Spleen (tissue), 11 donors: Measurements from ENCODE around the gene SERPINA4. TPM values are rescaled to one million over a fixed set of nuclear protein-coding genes. Genes with fewer than 3 reads are reported as not detected.
"Not testable (repeated sequence)": the region's sequence is repeated elsewhere in the genome, so short reads cannot be mapped to it uniquely, and the experiment has no call there.

Experiments
- DNase-seq: peaks from one replicate; pipeline ENCODE4 v3.0.0-alpha.2; 2020
- H3K27ac ChIP-seq, 8 donors: fragments of 200-600 bp; sonication (generic) in 7 of 8; 1 replicate in 4 of 8; 2 replicates in 4 of 8; pipeline versions ENCODE4 v1.5.0 to v1.8.0; 2016 to 2021; ENCODE audit warnings: inconsistent platforms in 4 of 8, mild to moderate bottlenecking in 4 of 8, moderate library complexity in 1 of 8
- H3K27me3 ChIP-seq, 7 donors: fragments of 200-600 bp; sonication (generic) in 6 of 7; replicated peaks in 1 of 7; 1 replicate in 4 of 7; 2 replicates in 3 of 7; pipeline versions ENCODE4 v1.5.0 to v1.8.0; 2016 to 2021; ENCODE audit warnings: inconsistent platforms in 3 of 7, mild to moderate bottlenecking in 1 of 7
- H3K36me3 ChIP-seq, 6 donors: fragments of 200-600 bp; sonication (generic) in 5 of 6; 1 replicate in 4 of 6; 2 replicates in 2 of 6; pipeline versions ENCODE4 v1.5.0 to v1.8.0; 2016 to 2021; ENCODE audit warnings: inconsistent platforms in 2 of 6
- H3K4me1 ChIP-seq, 6 donors: fragments of 200-600 bp; sonication (generic) in 5 of 6; 1 replicate in 3 of 6; 2 replicates in 3 of 6; pipeline versions ENCODE4 v1.5.0 to v1.8.0; 2016 to 2021; ENCODE audit warnings: inconsistent platforms in 3 of 6
- H3K4me3 ChIP-seq, 8 donors: fragments of 200-600 bp; sonication (generic) in 7 of 8; 1 replicate in 4 of 8; 2 replicates in 4 of 8; pipeline versions ENCODE4 v1.5.0 to v1.8.0; 2016 to 2021; ENCODE audit warnings: inconsistent platforms in 4 of 8, mild to moderate bottlenecking in 4 of 8, moderate library complexity in 2 of 8
- H3K9me3 ChIP-seq, 8 donors: fragments of 200-600 bp; sonication (generic) in 7 of 8; 1 replicate in 4 of 8; 2 replicates in 4 of 8; pipeline versions ENCODE4 v1.5.0 to v1.8.0; 2016 to 2021; ENCODE audit warnings: inconsistent platforms in 4 of 8
- POLR2A ChIP-seq, 3 donors: fragments of 450-650 bp; IDR thresholded peaks; one replicate each; pipeline ENCODE4 v1.5.1; 2017; ENCODE audit warnings: antibody characterized with exemption in 3 of 3, mild to moderate bottlenecking in 1 of 3
- POLR2AphosphoS5 ChIP-seq, 3 donors: sonication (generic); formaldehyde crosslinking; IDR thresholded peaks; one replicate each; pipeline ENCODE4 v1.5.1; 2017; ENCODE audit warnings: antibody characterized with exemption in 3 of 3
- WGBS, 5 donors: extraction: QIAGEN DNeasy Blood & Tissue Kit in 3 of 5; methylation state at CpG; one replicate each; pipeline versions ENCODE4 v1.1.5 to v1.1.7; 2013 to 2018; 5-methylcytosine and 5-hydroxymethylcytosine counted together
- intact Hi-C: fragments of 100-400 bp; cut with DNase I; formaldehyde crosslinking; loops from one replicate; pipeline ENCODE4 v1.15.0; 2023; ENCODE audit warnings: low total_unique reads
- polyA plus RNA-seq, 3 donors: library from polyadenylated mRNA; stranded (reverse); fragments of 200-250 nt; gene quantifications; one replicate each; pipeline ENCODE4 v1.2.1, GENCODE V29; 2013
- total RNA-seq, 7 donors: library from RNA; depleted of rRNA in 3 of 7; stranded (reverse); fragments of >200 nt in 3 of 7; fragmentation: NEBNext Ultra II Directional in 4 of 7; extraction: Animal tissue kit (Norgen Biotek cat#: 25700) in 4 of 7; gene quantifications; one replicate each; pipeline versions ENCODE4 v1.1.0 to v1.2.1, GENCODE V29; 2016 to 2021
- TF ChIP-seq, protein P1 (sequence below), 11 experiments: fragments of 200-600 bp in 7 of 11; fragments of 450-650 bp in 4 of 11; sonication (generic) in 4 of 11; IDR thresholded peaks in 8 of 11; conservative IDR thresholded peaks in 3 of 11; 1 replicate in 7 of 11; 2 replicates in 4 of 11; pipeline versions ENCODE4 v1.4.0 to v1.8.0; 2016 to 2021; ENCODE audit warnings: antibody characterized with exemption in 11 of 11, inconsistent platforms in 4 of 11, mild to moderate bottlenecking in 1 of 11
- donor health status: healthy with polysubstance abuse.
- donor health status: DM: no; HTN: no; CAD: no; lungs with moderate emphysema.
- donor health status: DM: no; HTN: no; CAD: no.
- donor health status: Bipolar disorder and iron deficiency.
- donor health status: healthy.
- donor health status: DM: no; HTN: no; CAD: no.
- donor health status: DM: yes; HTN: yes; CAD: no.

Gene SERPINA4
- total and polyA plus RNA-seq, 10 donors = not detected

DNA sequence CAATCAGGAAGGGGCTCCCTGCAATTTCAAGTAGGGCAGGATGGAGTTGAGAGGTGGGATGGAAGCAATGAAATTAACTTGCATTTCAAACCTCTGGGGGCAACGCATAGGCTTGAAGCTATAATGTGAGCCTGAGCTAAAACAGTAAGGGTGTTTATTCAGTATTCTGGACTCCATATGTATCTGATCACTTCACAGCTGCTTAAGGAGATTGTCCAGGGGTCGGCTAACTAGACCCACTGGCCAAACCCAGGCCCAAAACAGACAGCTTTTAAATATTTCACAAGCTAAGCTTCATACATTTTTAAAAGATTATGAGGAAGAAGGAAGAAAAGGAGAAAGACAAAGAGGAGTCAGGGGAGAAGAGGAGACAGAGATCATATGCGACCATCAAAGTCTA lies 44.1 kb downstream of the SERPINA4 start:
- Histone ChIP-seq H3K27me3 (no peaks in the 10 kb centered on the region), H3K9me3 (peaks cover 0 to 9% (median 0%) of the 10 kb centered on the region in 8 donors), H3K4me1 (peaks cover 0 to 10% (median 0%) of the 10 kb centered on the region in 6 donors), H3K4me3 (no peak overlapping the region), H3K27ac (no peak overlapping the region), H3K36me3 (no peaks in the 10 kb centered on the region)
- 69 to 89% (median 77%) methylated on average over 3 of the region's 3 CpGs for WGBS, 5 donors
- TF ChIP-seq POLR2A (IDR thresholded peaks at IDR 0.05) (no peak), POLR2AphosphoS5 (IDR thresholded peaks at IDR 0.05) (no peak)
- TF ChIP-seq, protein P1, sequence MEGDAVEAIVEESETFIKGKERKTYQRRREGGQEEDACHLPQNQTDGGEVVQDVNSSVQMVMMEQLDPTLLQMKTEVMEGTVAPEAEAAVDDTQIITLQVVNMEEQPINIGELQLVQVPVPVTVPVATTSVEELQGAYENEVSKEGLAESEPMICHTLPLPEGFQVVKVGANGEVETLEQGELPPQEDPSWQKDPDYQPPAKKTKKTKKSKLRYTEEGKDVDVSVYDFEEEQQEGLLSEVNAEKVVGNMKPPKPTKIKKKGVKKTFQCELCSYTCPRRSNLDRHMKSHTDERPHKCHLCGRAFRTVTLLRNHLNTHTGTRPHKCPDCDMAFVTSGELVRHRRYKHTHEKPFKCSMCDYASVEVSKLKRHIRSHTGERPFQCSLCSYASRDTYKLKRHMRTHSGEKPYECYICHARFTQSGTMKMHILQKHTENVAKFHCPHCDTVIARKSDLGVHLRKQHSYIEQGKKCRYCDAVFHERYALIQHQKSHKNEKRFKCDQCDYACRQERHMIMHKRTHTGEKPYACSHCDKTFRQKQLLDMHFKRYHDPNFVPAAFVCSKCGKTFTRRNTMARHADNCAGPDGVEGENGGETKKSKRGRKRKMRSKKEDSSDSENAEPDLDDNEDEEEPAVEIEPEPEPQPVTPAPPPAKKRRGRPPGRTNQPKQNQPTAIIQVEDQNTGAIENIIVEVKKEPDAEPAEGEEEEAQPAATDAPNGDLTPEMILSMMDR (IDR thresholded peaks at IDR 0.05 in 8 of 11, conservative IDR thresholded peaks at IDR 0.05 in 3 of 11) = no peak
- DNase-seq = no peak
- intact Hi-C loops = no loop called here

DNA sequence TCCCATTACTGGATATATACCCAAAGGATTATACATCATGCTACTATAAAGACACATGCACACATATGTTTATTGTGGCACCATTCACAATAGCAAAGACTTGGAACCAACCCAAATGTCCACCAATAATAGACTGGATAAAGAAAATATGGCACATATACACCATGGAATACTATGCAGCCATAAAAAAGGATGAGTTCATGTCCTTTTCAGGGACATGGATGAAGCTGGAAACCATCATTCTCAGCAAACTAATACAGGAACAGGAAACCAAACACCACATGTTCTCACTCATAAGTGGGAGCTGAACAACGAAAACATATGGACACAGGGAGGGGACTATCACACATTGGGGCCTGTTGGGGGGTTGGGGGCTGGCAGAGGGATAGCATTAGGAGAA lies 47.7 kb downstream of the SERPINA4 start:
- H3K27me3 ChIP-seq, DNase-seq, intact Hi-C loops, H3K27ac ChIP-seq, H3K4me3 ChIP-seq, H3K36me3 ChIP-seq, H3K9me3 ChIP-seq, H3K4me1 ChIP-seq: not testable (repeated sequence)
- 65 to 81% (median 71%) methylated on average over 1 of the region's 1 CpG for WGBS, 5 donors

DNA sequence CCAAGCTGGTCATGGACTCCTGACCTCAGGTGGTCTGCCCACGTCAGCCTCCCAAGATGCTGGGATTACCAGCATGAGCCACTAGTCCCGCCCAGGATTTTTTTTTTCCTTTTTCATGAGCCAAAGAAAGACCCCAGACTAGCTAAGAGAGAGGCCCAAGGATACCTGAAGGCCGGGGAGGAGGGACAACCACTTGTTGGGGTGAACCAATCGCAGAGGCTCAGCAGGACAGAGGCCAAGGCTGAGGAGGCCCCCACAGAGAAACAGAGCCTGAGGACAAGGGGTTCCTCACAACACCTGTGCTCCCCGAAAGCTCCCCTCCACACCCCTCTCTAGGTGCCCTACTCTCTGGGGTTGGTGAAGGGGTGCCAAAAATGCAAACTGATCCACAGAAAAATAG lies 49.9 kb downstream of the SERPINA4 start:
- DNase-seq = peak; percentile 40
- no peak overlapping the region for H3K27ac ChIP-seq
- H3K36me3 ChIP-seq = no peaks in the 10 kb centered on the region
- WGBS, 5 donors = 76 to 98% (median 84%) methylated on average over 5 of the region's 5 CpGs
- no peaks in the 10 kb centered on the region for H3K4me1 ChIP-seq
- H3K4me3 ChIP-seq = no peak overlapping the region
- intact Hi-C loops = no loop called here
- no peaks in the 10 kb centered on the region for H3K27me3 ChIP-seq
- H3K9me3 ChIP-seq = peaks cover 0 to 12% (median 1%) of the 10 kb centered on the region in 8 donors
- TF ChIP-seq, protein P1 (IDR thresholded peaks at IDR 0.05 in 8 of 11, conservative IDR thresholded peaks at IDR 0.05 in 3 of 11) = no peak
- TF ChIP-seq POLR2AphosphoS5 (IDR thresholded peaks at IDR 0.05) = no peak
- no peak for TF ChIP-seq POLR2A (IDR thresholded peaks at IDR 0.05)

DNA sequence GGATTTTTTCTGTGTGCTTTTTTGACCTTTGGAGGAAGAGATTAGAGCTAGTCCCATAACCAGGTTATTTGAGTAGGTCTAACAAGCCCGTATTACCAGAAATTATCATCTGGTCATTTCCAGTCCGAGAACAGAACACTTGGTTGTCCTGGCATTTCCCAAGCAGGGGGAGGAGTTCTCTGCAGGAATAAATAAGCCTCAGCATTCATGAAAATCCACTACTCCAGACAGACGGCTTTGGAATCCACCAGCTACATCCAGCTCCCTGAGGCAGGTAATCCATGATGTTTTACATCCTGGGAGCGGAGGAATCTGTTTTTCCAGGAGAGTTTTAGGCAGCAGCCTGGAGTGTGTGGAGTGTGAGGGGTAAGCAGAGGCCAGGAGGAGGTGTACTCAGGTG lies 50.9 kb downstream of the SERPINA4 start, which contains the start of gene SERPINA3:
TSS of gene SERPINA3 (plus strand) at position 218 of the 400 bp plus-strand sequence. CDS start 2,051 bp downstream, outside the sequence.
- no peak for DNase-seq
- intact Hi-C loops = no loop called here
- peaks cover 0 to 22% (median 11%) of the 10 kb centered on the region in 8 donors for H3K9me3 ChIP-seq
- H3K4me3 ChIP-seq = peak within 1 kb of the TSS in 1 of 8 donors; percentile 21
- no peak within 1 kb of the TSS for H3K27ac ChIP-seq
- H3K4me1 ChIP-seq = no peaks in the 10 kb centered on the region
- WGBS, 5 donors = 67 to 80% (median 73%) methylated on average over 4 of the region's 4 CpGs
- TF ChIP-seq, protein P1 (IDR thresholded peaks at IDR 0.05 in 8 of 11, conservative IDR thresholded peaks at IDR 0.05 in 3 of 11) = no peak
- no peak for TF ChIP-seq POLR2A (IDR thresholded peaks at IDR 0.05)
- TF ChIP-seq POLR2AphosphoS5 (IDR thresholded peaks at IDR 0.05) = no peak
- H3K27me3 ChIP-seq = no peaks in the 10 kb centered on the region
- no peaks in the 10 kb centered on the region for H3K36me3 ChIP-seq
